Measurements from ENCODE around the gene MARCO.

DNA sequence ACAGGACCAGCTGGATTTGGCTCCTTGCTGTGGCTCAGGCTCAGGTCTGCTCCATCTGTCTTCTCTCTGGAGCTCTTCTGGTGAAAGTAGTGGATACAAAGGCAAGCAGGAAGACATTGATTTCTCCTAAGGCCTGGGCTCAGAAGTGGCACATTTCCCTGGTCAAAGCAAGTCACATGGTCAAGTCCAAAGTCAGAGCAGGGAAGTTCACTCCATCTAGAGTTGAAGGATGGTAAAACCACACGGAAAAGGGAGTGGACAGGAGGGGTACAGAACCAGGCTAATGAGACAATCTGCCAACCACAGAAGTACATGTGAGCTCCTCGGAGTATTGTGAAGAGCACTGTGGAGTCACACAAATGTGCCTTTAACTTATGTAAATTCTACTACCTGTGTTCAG is 66.1 kb downstream of the MARCO start:
- no peak for TF ChIP-seq CTCF (IDR thresholded peaks at IDR 0.05; ENCODE audit: poor library complexity, severe bottlenecking)
- TF ChIP-seq POLR2AphosphoS5 (IDR thresholded peaks at IDR 0.05) = no peak

All from neural cell (in vitro differentiated cells).